Lung microvascular endothelial cell (primary cell): ENCODE data around the gene ARHGAP27. TPM values are rescaled to one million over a fixed set of nuclear protein-coding genes. Genes with fewer than 3 reads are reported as not detected.

Source experiments
- DNase-seq, 2 donors: peaks; one replicate each; pipeline versions ENCODE4 v3.0.0 to v3.0.0-alpha.2; 2010; ENCODE audit warnings: low read depth in 2 of 2
- total RNA-seq: library from RNA; depleted of rRNA; stranded (reverse); fragments of >200 nt; gene quantifications from 2 replicates; pipeline ENCODE4 v1.2.1, GENCODE V29; 2014

The ARHGAP27 gene
- total RNA-seq, 1 donor from 2014 or later = 33.7 TPM

- peak; percentile 78 to 87 for DNase-seq
Measured at GRCh38 chr17:45385331-45385997, 47.2 kb downstream of the ARHGAP27 start.

GRCh38 chr17:45384789-45385262, 47.8 kb downstream of the ARHGAP27 start:
- DNase-seq = no peak

- DNase-seq = no peak
Measured at GRCh38 chr17:45384047-45384788, 48.5 kb downstream of the ARHGAP27 start.

GRCh38 chr17:45383003-45383402, 49.7 kb downstream of the ARHGAP27 start:
- DNase-seq = no peak

- no peak for DNase-seq
Measured at GRCh38 chr17:45382226-45382625, 50.4 kb downstream of the ARHGAP27 start.

- DNase-seq = no peak
Measured at GRCh38 chr17:45380991-45381390, 51.7 kb downstream of the ARHGAP27 start.

GRCh38 chr17:45380046-45380765, 52.5 kb downstream of the ARHGAP27 start:
- DNase-seq = no peak

GRCh38 chr17:45377401-45377800, 55.3 kb downstream of the ARHGAP27 start:
- no peak for DNase-seq

- no peak for DNase-seq
Measured at GRCh38 chr17:45376171-45377005, 56.3 kb downstream of the ARHGAP27 start.

- DNase-seq = no peak
Measured at GRCh38 chr17:45374501-45374900, 58.2 kb downstream of the ARHGAP27 start.

GRCh38 chr17:45372325-45372869, 60.3 kb downstream of the ARHGAP27 start:
- DNase-seq = peak in 1 of 2 donors; percentile 17

GRCh38 chr17:45371414-45372324, 61.0 kb downstream of the ARHGAP27 start:
- peak; percentile 92 for DNase-seq

- DNase-seq = peak in 1 of 2 donors; percentile 33
Measured at GRCh38 chr17:45370949-45371413, 61.7 kb downstream of the ARHGAP27 start.

GRCh38 chr17:45369421-45369820, 63.2 kb downstream of the ARHGAP27 start:
- no peak for DNase-seq

GRCh38 chr17:45368651-45369050, 64.0 kb downstream of the ARHGAP27 start:
- no peak for DNase-seq

GRCh38 chr17:45367216-45367615, 65.5 kb downstream of the ARHGAP27 start:
- no peak for DNase-seq

GRCh38 chr17:45366691-45367090, 66.0 kb downstream of the ARHGAP27 start:
- DNase-seq = no peak

- no peak for DNase-seq
Measured at GRCh38 chr17:45366049-45366448, 66.6 kb downstream of the ARHGAP27 start.

- DNase-seq = peak; percentile 20 to 28
Measured at GRCh38 chr17:45364531-45365390, 67.9 kb downstream of the ARHGAP27 start.
